Stimulated activated CD8-positive, alpha-beta memory T cell treated with anti-CD3 and anti-CD28 coated beads, Interleukin-15, amount 100 ng/mL, for 4 hours (primary cell): ENCODE measurements around the gene KRTAP9-3.
"Not testable (repeated sequence)": the region's sequence is repeated elsewhere in the genome, so short reads cannot be mapped to it uniquely, and the experiment has no call there.

ENCODE experiments used
- DNase-seq, 2 donors: peaks; one replicate each; pipeline ENCODE4 v3.0.0-alpha.2; 2020; ENCODE audit warnings: low read depth in 2 of 2

The KRTAP9-3 gene

GRCh38 chr17:41232399-41233105, at the start of gene KRTAP9-3:
Gene KRTAP9-3, plus strand, starts transcription at chr17:41232449. Its CDS starts 53 bp downstream, at chr17:41232502.
- DNase-seq, result not testable (repeated sequence)

GRCh38 chr17:41184480-41184961, 47.7 kb upstream of the KRTAP9-3 start, which contains the start of gene KRTAP4-1:
Gene KRTAP4-1, minus strand, starts transcription at chr17:41184911. Its CDS starts 57 bp downstream, at chr17:41184854.
- no peak for DNase-seq

GRCh38 chr17:41185001-41185400, 47.2 kb upstream of the KRTAP9-3 start:
- no peak for DNase-seq

GRCh38 chr17:41186872-41187271, 45.4 kb upstream of the KRTAP9-3 start:
- no peak for DNase-seq

DNA sequence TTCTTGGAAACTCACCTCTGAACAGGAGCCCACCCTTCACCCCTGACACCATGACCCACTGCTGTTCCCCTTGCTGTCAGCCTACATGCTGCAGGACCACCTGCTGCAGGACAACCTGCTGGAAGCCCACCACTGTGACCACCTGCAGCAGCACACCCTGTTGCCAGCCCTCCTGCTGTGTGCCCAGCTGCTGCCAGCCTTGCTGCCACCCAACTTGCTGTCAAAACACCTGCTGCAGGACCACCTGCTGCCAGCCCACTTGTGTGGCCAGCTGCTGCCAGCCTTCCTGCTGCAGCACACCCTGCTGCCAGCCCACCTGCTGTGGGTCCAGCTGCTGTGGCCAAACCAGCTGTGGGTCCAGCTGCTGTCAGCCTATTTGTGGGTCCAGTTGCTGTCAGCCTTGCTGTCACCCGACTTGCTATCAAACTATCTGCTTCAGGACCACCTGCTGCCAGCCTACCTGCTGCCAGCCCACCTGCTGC, 42.4 kb upstream of the KRTAP9-3 start, which contains the start of gene KRTAP9-1:
Gene KRTAP9-1, plus strand, starts transcription at position 51 of the 482 bp plus-strand sequence. Its CDS starts 0 bp downstream, at position 51.
- DNase-seq, result not testable (repeated sequence)

- DNase-seq, result no peak
Observed at GRCh38 chr17:41190328-41190727, 41.9 kb upstream of the KRTAP9-3 start.

GRCh38 chr17:41196068-41196467, 36.2 kb upstream of the KRTAP9-3 start:
- DNase-seq, result no peak

GRCh38 chr17:41199421-41200078, 32.7 kb upstream of the KRTAP9-3 start:
- DNase-seq, result no peak

- no peak for DNase-seq
Observed at GRCh38 chr17:41211845-41212466, 20.3 kb upstream of the KRTAP9-3 start.

DNA sequence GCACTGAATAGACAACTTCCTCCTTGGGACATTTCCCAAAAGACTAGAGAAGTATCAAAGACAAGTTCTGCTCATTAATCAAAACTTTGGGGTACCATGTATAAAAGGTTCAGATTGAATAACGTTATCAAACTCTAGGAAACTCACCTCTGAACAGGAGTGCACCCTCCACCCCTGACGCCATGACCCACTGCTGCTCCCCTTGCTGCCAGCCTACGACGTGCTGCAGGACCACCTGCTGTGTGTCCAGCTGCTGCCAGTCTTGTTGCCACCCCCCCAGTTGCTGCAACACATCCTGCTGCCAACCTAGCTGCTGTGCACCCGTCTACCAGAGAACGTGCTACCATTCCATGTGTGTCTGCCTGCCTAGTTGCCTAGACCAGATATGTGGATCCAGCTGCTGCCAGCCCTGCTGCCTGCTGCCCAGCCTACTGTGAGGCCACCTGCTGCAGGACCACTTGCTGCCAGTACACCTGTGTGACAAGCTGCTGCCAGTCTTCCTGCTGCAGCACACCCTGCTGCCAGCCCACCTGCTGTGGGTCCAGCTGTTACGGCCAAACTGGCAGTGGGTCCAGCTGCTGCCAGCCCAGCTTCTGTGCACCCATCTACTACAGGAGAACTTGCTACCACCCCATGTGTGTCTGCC, 19.6 kb upstream of the KRTAP9-3 start:
- no peak for DNase-seq

- DNase-seq, result no peak
Observed at GRCh38 chr17:41215681-41216080, 16.6 kb upstream of the KRTAP9-3 start.

DNA sequence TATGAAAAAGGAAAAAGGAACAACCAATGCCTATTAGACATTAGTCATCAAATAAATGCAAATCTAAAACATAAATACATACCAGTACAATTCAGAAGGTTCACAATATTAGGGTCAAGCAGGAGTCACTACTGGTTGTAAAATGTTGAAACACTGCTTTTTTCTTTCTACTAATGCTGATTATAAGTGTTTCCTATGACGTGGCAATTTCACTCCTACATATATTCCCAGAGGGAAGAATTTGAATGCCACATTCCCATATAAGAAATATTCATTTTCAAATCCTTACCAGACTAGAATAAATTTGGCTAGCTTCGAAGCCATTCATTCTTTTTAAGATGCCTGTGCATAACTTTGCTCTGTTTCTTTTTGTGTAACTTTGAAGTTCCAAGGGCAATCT, 8.4 kb upstream of the KRTAP9-3 start:
- no peak for DNase-seq

DNA sequence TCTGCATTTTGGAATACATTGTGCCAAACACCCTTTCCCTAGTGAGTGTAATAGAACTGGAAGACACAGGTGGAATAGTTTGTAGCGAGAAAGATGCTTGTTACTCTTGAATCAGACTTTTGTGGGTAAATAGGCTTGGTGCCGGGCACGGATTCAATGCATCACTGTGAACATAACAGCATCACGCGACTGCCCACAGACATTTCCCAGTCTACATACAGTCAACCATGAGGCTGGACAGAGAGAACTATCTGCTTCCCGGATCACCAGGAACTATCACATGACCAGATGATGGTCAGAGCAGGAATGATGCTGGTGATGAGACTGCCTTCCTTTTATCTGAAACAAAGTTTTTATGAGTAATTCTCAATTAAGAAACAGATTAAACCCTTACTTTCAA, 6.2 kb upstream of the KRTAP9-3 start:
- DNase-seq, result no peak

- DNase-seq, result not testable (repeated sequence)
Observed at GRCh38 chr17:41226598-41227095, 5.6 kb upstream of the KRTAP9-3 start, which contains the start of gene KRTAP9-2. Gene KRTAP9-2, plus strand, starts transcription at chr17:41226648. Its CDS starts 7 bp downstream, at chr17:41226655.

GRCh38 chr17:41230094-41230493, 2.2 kb upstream of the KRTAP9-3 start:
- no peak for DNase-seq

DNA sequence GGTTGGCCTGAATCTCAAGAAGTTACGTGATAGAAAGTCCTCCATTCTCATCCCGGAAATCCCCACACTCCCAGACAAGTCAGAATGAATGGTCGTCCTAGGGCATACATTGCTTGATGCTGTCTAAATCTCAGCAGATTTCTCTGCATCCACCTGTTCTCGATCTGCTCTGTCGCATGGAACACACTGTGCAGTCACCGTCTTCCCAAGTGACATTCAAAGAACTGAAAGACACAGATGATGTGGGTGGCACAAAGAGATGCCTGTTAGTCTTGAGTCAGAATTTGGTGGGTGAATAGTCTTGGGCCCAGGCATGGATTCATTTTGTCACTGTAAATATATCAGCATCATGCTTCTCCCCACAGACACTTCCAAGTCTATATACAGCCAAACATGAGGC, 518 bp upstream of the KRTAP9-3 start:
- no peak for DNase-seq

DNA sequence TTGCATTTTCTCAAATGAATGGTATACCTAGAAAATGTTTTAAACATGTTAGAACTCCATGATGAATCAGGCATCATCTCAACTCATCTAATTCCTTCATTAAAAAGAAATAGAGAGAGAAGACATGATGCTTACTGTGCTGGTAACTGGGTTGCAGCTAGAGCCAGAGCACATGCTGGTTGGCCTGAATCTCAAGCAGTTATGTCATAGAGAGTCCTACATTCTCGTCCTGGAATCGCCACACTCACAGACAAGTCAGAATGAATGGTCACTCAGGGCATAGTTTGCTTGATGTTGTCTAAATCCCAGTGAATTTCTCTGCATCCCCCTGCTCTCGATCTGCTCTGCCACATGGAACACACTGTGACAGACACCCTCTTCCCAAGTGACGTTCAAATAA, 4.9 kb downstream of the KRTAP9-3 start:
- DNase-seq, result not testable (repeated sequence)

GRCh38 chr17:41237949-41238437, 5.7 kb downstream of the KRTAP9-3 start, which contains the start of gene KRTAP9-8:
Gene KRTAP9-8, plus strand, starts transcription at chr17:41237999. Its CDS starts 53 bp downstream, at chr17:41238052.
- DNase-seq, result not testable (repeated sequence)

GRCh38 chr17:41246995-41247787, 14.9 kb downstream of the KRTAP9-3 start:
- not testable (repeated sequence) for DNase-seq

DNA sequence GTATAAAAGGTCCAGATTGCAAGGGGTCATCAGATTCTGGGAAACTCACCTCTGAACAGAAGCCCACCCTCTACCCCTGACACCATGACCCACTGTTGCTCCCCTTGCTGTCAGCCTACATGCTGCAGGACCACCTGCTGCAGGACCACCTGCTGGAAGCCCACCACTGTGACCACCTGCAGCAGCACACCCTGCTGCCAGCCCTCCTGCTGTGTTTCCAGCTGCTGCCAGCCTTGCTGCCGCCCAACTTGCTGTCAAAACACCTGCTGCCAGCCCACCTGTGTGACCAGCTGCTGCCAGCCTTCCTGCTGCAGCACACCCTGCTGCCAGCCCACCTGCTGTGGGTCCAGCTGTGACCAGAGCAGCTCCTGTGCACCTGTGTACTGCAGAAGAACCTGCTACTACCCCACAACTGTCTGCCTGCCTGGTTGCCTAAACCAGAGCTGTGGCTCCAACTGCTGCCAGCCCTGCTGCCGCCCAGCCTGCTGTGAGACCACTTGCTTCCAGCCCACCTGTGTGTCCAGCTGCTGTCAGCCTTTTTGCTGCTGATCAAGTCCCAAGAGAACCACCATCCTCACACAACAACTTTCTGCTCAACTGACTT, 17.5 kb downstream of the KRTAP9-3 start, which contains the start of gene KRTAP9-4:
Gene KRTAP9-4, plus strand, starts transcription at position 51 of the 604 bp plus-strand sequence. Its CDS starts 34 bp downstream, at position 85.
- DNase-seq, result not testable (repeated sequence)
